Tibial artery (tissue), 4 donors: ENCODE results near the gene CPAMD8.
"Not testable (repeated sequence)": the region's sequence is repeated elsewhere in the genome, so short reads cannot be mapped to it uniquely, and the experiment has no call there.

Experiments used
- DNase-seq, 2 donors: peaks; one replicate each; pipeline ENCODE4 v3.0.0-alpha.2; 2019
- H3K27ac ChIP-seq, 2 donors: fragments of 200-600 bp; sonication (generic) in 1 of 2; 1 replicate in 1 of 2; 2 replicates in 1 of 2; pipeline ENCODE4 v1.5.1; 2018 to 2019; ENCODE audit warnings: mild to moderate bottlenecking in 1 of 2
- H3K27me3 ChIP-seq, 2 donors: fragments of 200-600 bp; sonication (generic) in 1 of 2; one replicate each; pipeline versions ENCODE4 v1.5.1 to v1.6.0; 2016 to 2019
- H3K36me3 ChIP-seq, 3 donors: fragments of 200-600 bp; sonication (generic) in 2 of 3; one replicate each; pipeline ENCODE4 v1.5.1; 2016 to 2019; ENCODE audit warnings: mild to moderate bottlenecking in 2 of 3
- H3K4me1 ChIP-seq, 4 donors: fragments of 200-600 bp; sonication (generic) in 2 of 4; 1 replicate in 3 of 4; 2 replicates in 1 of 4; pipeline ENCODE4 v1.5.1; 2016 to 2019
- H3K4me3 ChIP-seq, 2 donors: fragments of 200-600 bp; sonication (generic) in 1 of 2; 1 replicate in 1 of 2; 2 replicates in 1 of 2; pipeline ENCODE4 v1.5.1; 2018 to 2019; ENCODE audit warnings: mild to moderate bottlenecking in 2 of 2
- H3K9me3 ChIP-seq, 3 donors: fragments of 200-600 bp; sonication (generic) in 1 of 3; one replicate each; pipeline ENCODE4 v1.5.1; 2016 to 2019
- CTCF ChIP-seq, 2 experiments: fragments of 200-600 bp in 1 of 2; fragments of 450-650 bp in 1 of 2; IDR thresholded peaks; one replicate each; pipeline ENCODE4 v1.5.1; 2017 to 2019; ENCODE audit warnings: antibody characterized with exemption in 2 of 2, mild to moderate bottlenecking in 1 of 2, moderate library complexity in 1 of 2
- intact Hi-C: fragments of 100-400 bp; cut with DNase I; formaldehyde crosslinking; loops from one replicate; pipeline ENCODE4 v1.15.0; 2023; ENCODE audit warnings: low total_unique reads

The CPAMD8 gene

GRCh38 chr19:17022738-17023137 is 3.9 kb downstream of the CPAMD8 start:
- TF ChIP-seq CTCF (IDR thresholded peaks at IDR 0.05) = no peak
- H3K27ac ChIP-seq = no peak overlapping the region
- peaks cover 0 to 20% (median 19%) of the 10 kb centered on the region in 3 donors for H3K9me3 ChIP-seq

GRCh38 chr19:17021793-17022590 is 4.6 kb downstream of the CPAMD8 start:
- Histone ChIP-seq H3K9me3 (peaks cover 0 to 20% (median 19%) of the 10 kb centered on the region in 3 donors), H3K27me3 (peaks cover 0 to 37% of the 10 kb centered on the region in 2 donors), H3K4me1 (peaks cover 0 to 16% (median 11%) of the 10 kb centered on the region in 4 donors), H3K36me3 (peaks cover 0 to 4% (median 0%) of the 10 kb centered on the region in 3 donors), H3K27ac (no peak overlapping the region), H3K4me3 (no peak overlapping the region)
- intact Hi-C loops = no loop called here
- no peak for TF ChIP-seq CTCF (IDR thresholded peaks at IDR 0.05)
- DNase-seq = peak in 1 of 2 donors; percentile 30

More at GRCh38 chr19:17022738-17023137, 3.9 kb downstream of the CPAMD8 start:
- H3K4me3 ChIP-seq = no peak overlapping the region
- intact Hi-C loops = no loop called here
- DNase-seq = no peak
- peaks cover 0 to 19% (median 11%) of the 10 kb centered on the region in 4 donors for H3K4me1 ChIP-seq
- peaks cover 0 to 45% of the 10 kb centered on the region in 2 donors for H3K27me3 ChIP-seq
- H3K36me3 ChIP-seq = peaks cover 0 to 4% (median 0%) of the 10 kb centered on the region in 3 donors

- no peak for TF ChIP-seq CTCF (IDR thresholded peaks at IDR 0.05)
- Histone ChIP-seq H3K27me3 (peaks cover 0 to 31% of the 10 kb centered on the region in 2 donors), H3K9me3 (peaks cover 0 to 20% (median 19%) of the 10 kb centered on the region in 3 donors), H3K4me1 (peaks cover 0 to 12% (median 7%) of the 10 kb centered on the region in 4 donors), H3K27ac (no peak overlapping the region), H3K4me3 (no peak overlapping the region), H3K36me3 (peaks cover 0 to 4% (median 0%) of the 10 kb centered on the region in 3 donors)
- intact Hi-C loops = no loop called here
- DNase-seq = no peak
Measured at GRCh38 chr19:17021328-17021727, 5.3 kb downstream of the CPAMD8 start.

- TF ChIP-seq CTCF (IDR thresholded peaks at IDR 0.05) = no peak
- peaks cover 0 to 26% of the 10 kb centered on the region in 2 donors for H3K27me3 ChIP-seq
- intact Hi-C loops = no loop called here
- no peak for DNase-seq
- H3K4me1 ChIP-seq = peaks cover 0 to 8% (median 2%) of the 10 kb centered on the region in 4 donors
- H3K4me3 ChIP-seq = no peak overlapping the region
- peaks cover 0 to 4% (median 0%) of the 10 kb centered on the region in 3 donors for H3K36me3 ChIP-seq
- H3K27ac ChIP-seq = no peak overlapping the region
- peaks cover 0 to 20% (median 19%) of the 10 kb centered on the region in 3 donors for H3K9me3 ChIP-seq
Measured at GRCh38 chr19:17020823-17021222, 5.8 kb downstream of the CPAMD8 start.

GRCh38 chr19:17020385-17020784 is 6.2 kb downstream of the CPAMD8 start:
- intact Hi-C loops = no loop called here
- DNase-seq = no peak
- peaks cover 0 to 20% (median 19%) of the 10 kb centered on the region in 3 donors for H3K9me3 ChIP-seq
- H3K4me1 ChIP-seq = peaks cover 0 to 8% (median 0%) of the 10 kb centered on the region in 4 donors
- TF ChIP-seq CTCF (IDR thresholded peaks at IDR 0.05) = no peak
- H3K27me3 ChIP-seq = peaks cover 0 to 21% of the 10 kb centered on the region in 2 donors
- H3K4me3 ChIP-seq = no peak overlapping the region
- no peak overlapping the region for H3K27ac ChIP-seq
- H3K36me3 ChIP-seq = peaks cover 0 to 4% (median 0%) of the 10 kb centered on the region in 3 donors

- H3K4me1 ChIP-seq, H3K27ac ChIP-seq, DNase-seq, H3K9me3 ChIP-seq, H3K36me3 ChIP-seq, H3K27me3 ChIP-seq, intact Hi-C loops, H3K4me3 ChIP-seq: not testable (repeated sequence)
Measured at GRCh38 chr19:17014212-17014861, 12.3 kb downstream of the CPAMD8 start.
